ENCODE results near the gene ZDHHC20. TPM values are rescaled to one million over a fixed set of nuclear protein-coding genes. Genes with fewer than 3 reads are reported as not detected.
A peak's percentile ranks its signal among the peaks of the same experiment; 100 is the strongest.

The ZDHHC20 gene
- polyA plus RNA-seq, 5 donors, result 67.1 to 139 (median 111) TPM

- peak; percentile 24 to 25 for DNase-seq
These were observed 132.7 kb downstream of the ZDHHC20 start for GRCh38 chr13:21326155-21327031.

GRCh38 chr13:21324803-21325202 is 134.3 kb downstream of the ZDHHC20 start:
- no peak for DNase-seq

GRCh38 chr13:21322988-21323387 is 136.1 kb downstream of the ZDHHC20 start:
- DNase-seq, result no peak

Other genes starting within 250 kb of the ZDHHC20 start
- 10 to 100 TPM; 74.6 to 93.8 (median 78.8) TPM for gene MICU2, start 144.9 kb upstream of the ZDHHC20 start, polyA plus RNA-seq (ENCODE audit: insufficient read depth in 1 of 5, insufficient read length in 5 of 5, low replicate concordance in 1 of 5)
- gene FGF9, start 211.8 kb upstream of the ZDHHC20 start, polyA plus RNA-seq (ENCODE audit: insufficient read depth in 1 of 5, insufficient read length in 5 of 5, low replicate concordance in 1 of 5), result 10 to 100 TPM; 14.1 to 34.5 (median 21.8) TPM

Data from right lung (tissue), 5 donors.